ENCODE measurements around the gene CNTNAP2. TPM values are rescaled to one million over a fixed set of nuclear protein-coding genes. Genes with fewer than 3 reads are reported as not detected.

The CNTNAP2 gene
- total and polyA plus RNA-seq, 9 of the 15 experiments (the other 6 are each of a cell fraction or from before 2014, with no cell fraction given), result 0.04 to 0.62 (median 0.09) TPM; not detected in 4

DNA sequence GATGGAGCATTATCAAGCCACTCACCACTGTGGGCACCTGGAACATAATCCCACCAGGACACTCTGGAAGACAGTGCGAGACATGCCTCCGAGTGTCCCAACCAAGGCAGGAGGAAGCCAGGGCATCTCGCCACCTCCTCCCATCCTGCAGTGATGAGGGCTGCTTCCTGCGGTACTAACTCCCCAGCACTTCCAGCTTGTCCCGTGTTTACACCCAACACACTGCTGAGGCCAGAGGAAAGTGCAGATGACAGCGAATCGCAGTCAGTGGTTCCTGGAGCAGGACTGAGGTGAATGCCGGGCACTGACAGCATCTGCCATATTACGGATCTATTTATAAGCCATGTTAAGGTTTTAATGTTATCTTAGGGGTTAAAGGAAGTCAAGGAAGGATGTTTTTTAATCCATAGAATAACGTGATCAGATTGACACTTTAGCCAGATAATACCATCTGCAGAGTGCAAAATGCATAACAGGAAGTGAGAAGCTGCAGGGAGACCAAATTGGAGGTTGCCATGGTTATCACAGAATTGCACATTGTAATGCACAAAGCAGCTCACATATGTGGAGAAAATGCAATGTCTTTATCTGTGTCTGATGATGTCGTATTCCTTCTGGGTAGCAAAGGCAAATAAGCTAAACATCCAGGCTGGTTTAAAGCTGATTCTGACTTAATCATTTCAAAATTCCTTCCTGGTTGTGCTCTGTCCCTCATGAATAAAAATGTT lies 2159.9 kb downstream of the CNTNAP2 start:
- Histone ChIP-seq H3K9me1 (ENCODE audit: control insufficient read depth, insufficient read depth, low read length) (no peaks in the 10 kb centered on the region), H3K9me3 (replicated peaks; ENCODE audit: control insufficient read depth, insufficient read depth, low read depth, low read length) (no peaks in the 10 kb centered on the region), H4K20me1 (replicated peaks; ENCODE audit: control insufficient read depth, insufficient read depth, low read length) (no peaks in the 10 kb centered on the region), H3K4me1 (replicated peaks in 1 of 2; ENCODE audit: control insufficient read depth in 2 of 2, insufficient read depth in 2 of 2, low read length in 2 of 2) (no peaks in the 10 kb centered on the region), H3K36me3 (ENCODE audit: control insufficient read depth, insufficient read depth, low read length) (no peaks in the 10 kb centered on the region), H3K9ac (ENCODE audit: insufficient read depth in 1 of 2, low read depth in 2 of 2, low read length in 2 of 2) (no peak overlapping the region), H3K4me3 (no peak overlapping the region), H3K79me2 (ENCODE audit: control insufficient read depth, insufficient read depth, low read length) (no peaks in the 10 kb centered on the region), H2AFZ (ENCODE audit: low read depth, low read length) (no peak overlapping the region), H3K4me2 (ENCODE audit: insufficient read depth, low read length) (no peak overlapping the region), H3K27me3 (ENCODE audit: control insufficient read depth in 2 of 2, insufficient read depth in 2 of 2, low read length in 2 of 2) (peaks cover 5 to 13% of the 10 kb centered on the region in 2 experiments; a peak in 3 of 5 replicates), H3K27ac (ENCODE audit: extremely low read depth, low read depth, low read length) (no peak overlapping the region)
- BruUV-seq (replicated peaks), result no TSS peak
- CTCF ChIA-PET (ENCODE audit: low intra/inter-chr PET ratio), result no interaction called here
- DNase-seq (ENCODE audit: extremely low read depth in 1 of 4, low spot score in 3 of 4) (no peak), ATAC-seq (no peak), FAIRE-seq (no peak)
- WGBS (ENCODE audit: insufficient coverage, low coverage, missing lambda C conversion rate), result under 1% methylated on average over 11 of the region's 11 CpGs
- intact Hi-C loops (cut with micrococcal nuclease) (no loop called here), in situ Hi-C loops (cut with MboI) (no loop called here)
- POLR2A ChIA-PET, result interaction anchor here (0.8 to 1.0 kb wide), 2 partner anchors 9 to 16 kb away, joined by 3 read pairs; no protein-coding TSS in a partner anchor
- no peak for TF ChIP-seq DMBX1 (CRISPR knock-in tag; IDR thresholded peaks at IDR 0.05; ENCODE audit: borderline replicate concordance)
- TF ChIP-seq KLF6 (CRISPR knock-in tag; IDR thresholded peaks at IDR 0.05; ENCODE audit: borderline replicate concordance), result no peak
- no peak for TF ChIP-seq BDP1 (IDR thresholded peaks at IDR 0.05; ENCODE audit: insufficient read depth, insufficient read length)
- no peak for TF ChIP-seq POLR3A (IDR thresholded peaks at IDR 0.05; ENCODE audit: borderline replicate concordance, extremely low read depth, insufficient read depth, insufficient read length)
- no peak for TF ChIP-seq BRD9 (IDR thresholded peaks at IDR 0.05; ENCODE audit: low read depth, partially characterized antibody)
- no peak for TF ChIP-seq KLF16 (IDR thresholded peaks at IDR 0.05)
- TF ChIP-seq FOXJ2 (tag; IDR thresholded peaks at IDR 0.05), result no peak
- TF ChIP-seq ZNF398 (CRISPR knock-in tag; IDR thresholded peaks at IDR 0.05), result no peak
- TF ChIP-seq GABPB1 (CRISPR knock-in tag; IDR thresholded peaks at IDR 0.05), result no peak
- TF ChIP-seq CBX2 (IDR thresholded peaks at IDR 0.05; ENCODE audit: insufficient read depth, low read length, poor library complexity, severe bottlenecking), result no peak
